K562 (cell line): ENCODE results near the gene ZNF484. TPM values are rescaled to one million over a fixed set of nuclear protein-coding genes. Genes with fewer than 3 reads are reported as not detected.

Source experiments
- ATAC-seq: fragments of 200-7000 bp; cut with Tn5 transposase; 3 replicates; pipeline ENCODE4 v1.9.1; 2020; ENCODE audit warnings: moderate library complexity
- BruUV-seq: library from RNA; stranded (reverse); fragments of 400-500 nt; replicated peaks from 2 replicates; lab custom pipeline; 2021; lab: Mats Ljungman, UMichigan
- CTCF ChIA-PET: fragments of 300-600 bp; formaldehyde crosslinking; extraction: SDS; loops from one replicate; lab custom pipeline; 2021; ENCODE audit warnings: low intra/inter-chr PET ratio; lab: Yijun Ruan, JAX
- POLR2A ChIA-PET: fragments of 300-600, 350-650 bp; sonication (Branson Sonifier 250); formaldehyde crosslinking; extraction: SDS; loops from one replicate; lab custom pipeline; 2021; ENCODE audit warnings: antibody characterized with exemption, inconsistent platforms; lab: Yijun Ruan, JAX
- DNase-seq, 4 experiments: peaks; one replicate each; pipeline versions ENCODE4 v3.0.0 to v3.0.0-alpha.2; 2011 to 2018; ENCODE audit warnings: low spot score in 3 of 4, mixed read lengths in 3 of 4; ENCODE audit errors: extremely low read depth in 1 of 4
- FAIRE-seq: peaks from 2 replicates; lab custom pipeline; 2011; peaks lifted over from hg19 to GRCh38; lab: Jason Lieb, UNC
- H2AFZ ChIP-seq: 2 replicates; pipeline ENCODE4 v1.6.0; 2011; ENCODE audit warnings: low read depth, low read length, control low read depth, inconsistent platforms
- H3K27ac ChIP-seq: fragments of 200-600 bp; 3 replicates; pipeline ENCODE4 v1.8.0; 2011; ENCODE audit warnings: low read depth, mild to moderate bottlenecking, control low read depth, inconsistent platforms, low read length, moderate library complexity, mixed read lengths; ENCODE audit errors: extremely low read depth
- H3K27me3 ChIP-seq, 2 experiments: fragments of 300-600 bp in 1 of 2; 2 replicates in 1 of 2; 3 replicates in 1 of 2; pipeline versions ENCODE4 v1.6.0 to v1.8.0; 2011; ENCODE audit warnings: inconsistent platforms in 2 of 2, low read length in 2 of 2, mild to moderate bottlenecking in 1 of 2, mixed read lengths in 1 of 2, moderate library complexity in 1 of 2; ENCODE audit not compliant: control insufficient read depth in 2 of 2, insufficient read depth in 2 of 2
- H3K36me3 ChIP-seq: fragments of 300-600 bp; 3 replicates; pipeline ENCODE4 v1.8.0; 2011; ENCODE audit warnings: mild to moderate bottlenecking, low read length, inconsistent platforms; ENCODE audit not compliant: control insufficient read depth, insufficient read depth
- H3K4me1 ChIP-seq, 2 experiments: fragments of 200-600 bp in 1 of 2; replicated peaks in 1 of 2; 2 replicates in 1 of 2; 3 replicates in 1 of 2; pipeline versions ENCODE4 v1.5.1 to v1.8.0; 2011; ENCODE audit warnings: inconsistent platforms in 2 of 2, low read length in 2 of 2, mild to moderate bottlenecking in 1 of 2, mixed read lengths in 1 of 2, moderate library complexity in 1 of 2; ENCODE audit not compliant: control insufficient read depth in 2 of 2, insufficient read depth in 2 of 2
- H3K4me2 ChIP-seq: 2 replicates; pipeline ENCODE4 v1.6.1; 2011; ENCODE audit warnings: low read length, control low read depth, inconsistent platforms, mixed read lengths; ENCODE audit not compliant: insufficient read depth
- H3K4me3 ChIP-seq: fragments of 200-600 bp; sonication (generic), shearing (Covaris generic); 2 replicates; pipeline ENCODE4 v1.5.1; 2016; ENCODE audit warnings: control low read depth, inconsistent platforms
- H3K79me2 ChIP-seq: fragments of 200-600 bp; 3 replicates; pipeline ENCODE4 v1.8.0; 2011; ENCODE audit warnings: low read length, inconsistent platforms; ENCODE audit not compliant: control insufficient read depth, insufficient read depth
- H3K9ac ChIP-seq, 2 experiments: 2 replicates each; pipeline versions ENCODE4 v1.6.0 to v1.6.1; 2011; ENCODE audit warnings: low read depth in 2 of 2, low read length in 2 of 2, control low read depth in 1 of 2, inconsistent platforms in 1 of 2, mild to moderate bottlenecking in 1 of 2, mixed read lengths in 1 of 2; ENCODE audit not compliant: insufficient read depth in 1 of 2
- H3K9me1 ChIP-seq: one replicate; pipeline ENCODE4 v1.6.0; 2011; ENCODE audit warnings: inconsistent platforms, mild to moderate bottlenecking, low read length, moderate library complexity; ENCODE audit not compliant: control insufficient read depth, insufficient read depth
- H3K9me3 ChIP-seq: replicated peaks from 2 replicates; pipeline ENCODE4 v1.5.1; 2011; ENCODE audit warnings: low read depth, low read length, inconsistent platforms; ENCODE audit not compliant: control insufficient read depth, insufficient read depth
- H4K20me1 ChIP-seq: replicated peaks from 2 replicates; pipeline ENCODE4 v1.6.1; 2011; ENCODE audit warnings: low read length, inconsistent platforms, mixed read lengths; ENCODE audit not compliant: control insufficient read depth, insufficient read depth
- MCM2 ChIP-seq: fragments of 450-650 bp; IDR thresholded peaks from 2 replicates; pipeline ENCODE4 v1.6.1; 2017; ENCODE audit warnings: low read depth, mild to moderate bottlenecking
- SMAD3 ChIP-seq: fragments of 450-650 bp; formaldehyde crosslinking; conservative IDR thresholded peaks from 2 replicates; pipeline ENCODE4 v1.4.0; 2020; ENCODE audit warnings: mild to moderate bottlenecking
- TAF7 ChIP-seq: fragments of 450-650 bp; IDR thresholded peaks from 2 replicates; pipeline ENCODE4 v1.6.1; 2016; ENCODE audit warnings: missing genetic modification characterization, missing compliant biosample characterization
- ZNF311 ChIP-seq: fragments of 250-450 bp; sonication (Bioruptor Pico); IDR thresholded peaks from 2 replicates; pipeline ENCODE4 v1.4.0; 2020; ENCODE audit warnings: mild to moderate bottlenecking, moderate library complexity
- WGBS: fragments of 100-300 bp; shearing (Covaris generic); methylation state at CpG from one replicate; pipeline ENCODE4 v1.1.6; 2016; ENCODE audit warnings: low coverage, mixed read lengths; ENCODE audit not compliant: insufficient coverage; ENCODE audit errors: missing lambda C conversion rate; 5-methylcytosine and 5-hydroxymethylcytosine counted together
- in situ Hi-C: fragments of 300-500 bp; cut with MboI; formaldehyde crosslinking; loops from 4 replicates; pipeline ENCODE4 v1.15.0; 2018; ENCODE audit warnings: inconsistent platforms, mixed read lengths
- intact Hi-C: fragments of 100-400 bp; cut with micrococcal nuclease; formaldehyde crosslinking; loops from 2 replicates; pipeline ENCODE4 v1.14.2; 2022
- polyA plus RNA-seq, 8 experiments: library from polyadenylated mRNA; depleted of rRNA in 4 of 8; stranded (reverse) in 5 of 8; unstranded in 3 of 8; fragments of >200 nt; fragmentation: Nextera tagmentation in 2 of 8; fragmentation: Illumina TruSeq in 1 of 8; extraction: Ambion mirVana in 2 of 8; extraction: Trizol in 1 of 8; gene quantifications; 2 replicates each; pipeline versions ENCODE4 v1.2.1 to v1.2.3, GENCODE V29; 2011 to 2014; ENCODE audit warnings: inconsistent platforms in 1 of 8, missing spikeins in 1 of 8
- total RNA-seq, 7 experiments: library from RNA; depleted of rRNA in 6 of 7; stranded (reverse); fragments of >200 nt in 6 of 7; fragmentation: Illumina TruSeq in 2 of 7; extraction: Trizol in 2 of 7; gene quantifications; 2 replicates each; pipeline versions ENCODE4 v1.2.1 to v1.2.3, GENCODE V29; 2011 to 2021; ENCODE audit warnings: low replicate concordance in 1 of 7
- TF ChIP-seq, protein P1 (sequence below): fragments of 250-450 bp; sonication (Bioruptor Pico); IDR thresholded peaks from 2 replicates; pipeline ENCODE4 v1.8.0; 2022; ENCODE audit warnings: moderate library complexity, mild to moderate bottlenecking, inconsistent platforms

The ZNF484 gene
- total and polyA plus RNA-seq, 9 of the 15 experiments (the other 6 are each of a cell fraction or from before 2014, with no cell fraction given): 1.1 to 5.8 (median 2.5) TPM

- H3K79me2 ChIP-seq: no peaks in the 10 kb centered on the region
- H3K9me1 ChIP-seq: no peaks in the 10 kb centered on the region
- ChIA-PET CTCF (no interaction called here), POLR2A (interaction anchor here (0.7 to 0.8 kb wide), 3 partner anchors 9 to 48 kb away, joined by 3 to 6 read pairs (median 4); no protein-coding TSS in a partner anchor)
- WGBS: 57% methylated on average over 41 of the region's 76 CpGs
- no peaks in the 10 kb centered on the region; the same call in 1 of the 2 replicates for H3K9me3 ChIP-seq
- peaks cover 0 to 30% of the 10 kb centered on the region in 2 experiments; a peak in 2 of 5 replicates for H3K4me1 ChIP-seq
- no peak overlapping the region for H3K4me2 ChIP-seq
- H2AFZ ChIP-seq: no peak overlapping the region
- no peak; the same call in 2 of the 3 replicates for ATAC-seq
- TF ChIP-seq TAF7 (tag) (no peak), MCM2 (no peak), SMAD3 (CRISPR knock-in tag) (no peak), ZNF311 (CRISPR knock-in tag) (no peak)
- TF ChIP-seq, protein P1, sequence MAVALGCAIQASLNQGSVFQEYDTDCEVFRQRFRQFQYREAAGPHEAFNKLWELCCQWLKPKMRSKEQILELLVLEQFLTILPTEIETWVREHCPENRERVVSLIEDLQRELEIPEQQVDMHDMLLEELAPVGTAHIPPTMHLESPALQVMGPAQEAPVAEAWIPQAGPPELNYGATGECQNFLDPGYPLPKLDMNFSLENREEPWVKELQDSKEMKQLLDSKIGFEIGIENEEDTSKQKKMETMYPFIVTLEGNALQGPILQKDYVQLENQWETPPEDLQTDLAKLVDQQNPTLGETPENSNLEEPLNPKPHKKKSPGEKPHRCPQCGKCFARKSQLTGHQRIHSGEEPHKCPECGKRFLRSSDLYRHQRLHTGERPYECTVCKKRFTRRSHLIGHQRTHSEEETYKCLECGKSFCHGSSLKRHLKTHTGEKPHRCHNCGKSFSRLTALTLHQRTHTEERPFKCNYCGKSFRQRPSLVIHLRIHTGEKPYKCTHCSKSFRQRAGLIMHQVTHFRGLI: no peak
- H3K36me3 ChIP-seq: no peaks in the 10 kb centered on the region
- FAIRE-seq: no peak
- intact Hi-C loops (loop anchor here (2.0 kb wide), 1 partner anchor 15 kb away; no protein-coding TSS in a partner anchor), in situ Hi-C loops (no loop called here)
- H3K4me3 ChIP-seq: no peak overlapping the region
- DNase-seq: no peak
- H3K9ac ChIP-seq: no peak overlapping the region
- H4K20me1 ChIP-seq: no peaks in the 10 kb centered on the region
- no peak overlapping the region for H3K27ac ChIP-seq
- H3K27me3 ChIP-seq: peaks cover 7 to 52% of the 10 kb centered on the region in 2 experiments; a peak in 3 of 5 replicates
- BruUV-seq: no TSS peak
Observed at GRCh38 chr9:92807757-92808725, 69.8 kb downstream of the ZNF484 start.
